Kidney tubule cell (primary cell): Measurements from ENCODE around the gene TUBA1C.
"Not testable (repeated sequence)": the region's sequence is repeated elsewhere in the genome, so short reads cannot be mapped to it uniquely, and the experiment has no call there.

ENCODE experiments used
- DNase-seq: peaks from one replicate; pipeline ENCODE4 v3.0.0-alpha.2; 2018; ENCODE audit warnings: low spot score

Gene TUBA1C

DNA sequence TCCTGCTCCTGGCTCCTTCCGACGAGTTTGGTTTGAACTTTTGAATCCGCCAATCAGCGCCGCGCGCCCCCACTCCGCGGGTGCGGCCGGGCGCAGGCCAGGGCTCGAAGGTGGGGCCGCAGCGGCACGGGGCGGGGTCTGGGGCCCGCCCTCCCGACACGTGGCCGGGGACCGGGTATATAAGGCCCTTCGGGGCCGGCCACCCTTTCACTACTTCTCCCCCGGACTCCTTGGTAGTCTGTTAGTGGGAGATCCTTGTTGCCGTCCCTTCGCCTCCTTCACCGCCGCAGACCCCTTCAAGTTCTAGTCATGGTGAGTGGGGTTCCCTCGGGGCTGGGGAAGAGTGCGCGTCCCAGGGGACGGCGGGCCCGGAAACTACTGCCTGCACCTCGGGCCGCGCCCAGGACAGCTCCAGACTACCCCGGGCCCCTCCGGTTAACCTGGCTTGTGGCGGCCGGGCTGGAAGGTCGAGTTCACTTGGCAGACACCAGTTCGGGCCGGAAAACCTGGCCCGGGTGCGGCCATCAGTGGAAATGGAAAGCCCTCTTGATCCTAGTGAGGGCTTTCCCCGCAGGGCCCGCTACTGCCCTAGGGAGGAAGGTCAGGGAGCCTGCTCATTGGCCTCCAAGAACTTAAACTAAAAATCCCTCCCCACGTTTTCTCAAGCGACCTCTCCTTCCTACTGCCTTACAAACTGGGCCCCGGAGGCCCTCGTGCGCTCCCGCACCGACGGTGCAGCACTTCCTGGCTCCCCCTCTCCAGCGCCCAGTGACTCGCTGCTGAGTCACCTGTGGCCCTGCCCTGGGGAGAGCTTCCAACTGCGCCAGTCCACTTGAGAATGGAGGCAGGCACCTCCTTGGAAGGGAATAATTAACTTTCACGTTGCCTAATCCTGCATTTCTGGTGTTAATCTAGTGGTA is at the start of gene TUBA1C:
Gene TUBA1C (plus strand): TSS at position 210 of the 920 bp plus-strand sequence. CDS start 100 bp downstream, at position 310.
- DNase-seq = peak; percentile 98

DNA sequence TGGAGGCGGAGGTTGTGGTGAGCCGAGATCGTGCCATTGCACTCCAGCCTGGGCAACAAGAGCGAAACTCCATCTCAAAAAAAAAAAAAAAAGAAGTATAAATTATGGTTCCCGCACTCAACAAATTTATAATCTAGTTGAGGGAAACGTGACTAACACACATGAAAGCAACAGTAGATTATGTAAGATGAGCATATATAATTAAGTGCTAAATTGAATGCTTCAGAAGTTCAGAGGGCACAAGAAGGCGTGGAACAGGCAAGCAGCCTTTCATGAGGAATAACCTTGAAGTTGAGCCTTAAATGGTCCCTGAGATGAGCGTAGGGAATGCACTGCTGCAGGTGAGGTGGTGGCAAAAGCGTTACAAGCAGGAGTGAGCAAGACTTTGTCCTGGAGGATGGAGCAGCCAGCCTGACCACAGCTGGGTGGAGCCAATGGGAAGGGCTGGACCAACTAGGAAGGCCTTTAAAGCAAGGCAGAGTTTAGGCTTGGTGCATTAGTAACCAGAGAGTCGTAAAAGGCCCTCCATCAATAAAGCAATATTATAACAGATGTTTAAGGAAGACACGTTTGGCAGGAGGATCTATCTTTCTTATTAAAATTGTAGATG is 45.4 kb upstream of the TUBA1C start:
- DNase-seq = no peak

DNA sequence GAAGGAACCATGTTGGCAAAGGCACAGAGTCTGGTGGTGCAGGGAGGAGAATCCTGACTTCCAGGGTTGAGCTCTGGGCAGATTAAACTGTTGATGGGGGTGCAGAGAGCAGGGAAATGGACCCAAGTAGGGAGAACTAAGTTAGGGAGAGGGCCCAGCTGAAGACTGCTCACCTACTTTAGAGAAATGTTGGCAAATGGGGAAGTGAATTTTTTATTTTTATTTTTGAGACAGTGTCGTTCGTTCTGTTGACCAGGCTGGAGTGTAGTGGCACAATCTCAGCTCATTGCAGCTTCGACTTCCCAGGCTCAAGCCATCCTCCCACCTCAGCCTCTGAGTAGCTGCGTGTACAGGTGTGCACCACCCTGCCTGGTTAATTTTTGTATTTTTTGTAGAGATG is 43.9 kb upstream of the TUBA1C start:
- DNase-seq = no peak

DNA sequence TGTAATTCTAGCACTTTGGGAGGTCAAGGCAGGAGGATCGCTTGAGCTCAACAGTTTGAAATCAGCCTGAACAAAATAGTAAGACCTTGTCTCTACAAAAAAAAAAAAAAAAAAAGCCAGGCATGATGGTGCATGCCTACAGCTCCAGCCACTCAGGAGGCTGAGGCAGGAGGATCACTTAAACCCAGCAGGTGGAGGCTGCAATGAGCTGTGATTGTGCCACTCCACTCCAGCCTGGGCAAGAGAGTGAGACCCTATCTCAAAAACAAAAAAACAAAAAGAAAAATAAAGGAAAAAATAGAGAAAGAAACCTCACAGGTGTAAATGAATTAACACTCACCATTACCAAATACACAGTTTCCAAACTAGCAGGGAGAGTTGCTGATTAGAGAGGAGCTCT is 41.8 kb upstream of the TUBA1C start:
- DNase-seq = no peak

DNA sequence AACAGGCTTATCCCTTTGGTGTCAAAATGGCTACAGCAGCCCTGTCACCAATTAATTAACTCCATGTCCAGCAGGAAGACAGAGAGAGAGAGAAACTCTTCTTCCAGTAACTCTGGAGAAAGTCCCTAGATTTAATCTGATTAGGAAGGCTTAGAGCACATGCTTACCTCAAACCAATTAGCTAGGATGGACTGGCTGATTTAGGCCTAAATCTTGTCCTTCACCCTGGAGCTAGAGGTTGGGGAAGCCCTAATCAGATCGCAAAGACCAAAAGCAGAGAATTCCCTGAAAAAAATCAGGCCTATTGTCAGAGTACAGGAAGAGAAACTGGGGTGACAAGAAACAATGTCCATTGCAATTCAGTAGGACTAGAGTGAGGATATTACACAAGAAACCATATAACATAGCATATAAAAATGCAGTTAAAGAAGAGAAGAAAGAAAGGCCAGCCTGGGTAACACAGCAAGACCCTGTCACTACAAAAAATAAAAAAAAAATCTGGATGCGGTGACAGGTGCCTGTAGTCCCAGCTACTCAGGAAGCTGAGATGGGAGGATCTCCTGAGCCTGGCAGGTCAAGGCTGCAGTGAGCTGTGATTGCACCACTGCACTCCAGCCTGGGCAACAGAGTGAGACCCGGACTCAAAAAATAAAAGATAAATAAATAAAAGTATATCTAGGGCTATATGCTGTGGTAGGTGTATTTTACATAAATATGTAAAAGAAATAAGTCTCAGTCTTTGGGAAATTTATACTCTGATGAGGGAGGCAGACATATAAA is 41.1 kb upstream of the TUBA1C start:
- no peak for DNase-seq

DNA sequence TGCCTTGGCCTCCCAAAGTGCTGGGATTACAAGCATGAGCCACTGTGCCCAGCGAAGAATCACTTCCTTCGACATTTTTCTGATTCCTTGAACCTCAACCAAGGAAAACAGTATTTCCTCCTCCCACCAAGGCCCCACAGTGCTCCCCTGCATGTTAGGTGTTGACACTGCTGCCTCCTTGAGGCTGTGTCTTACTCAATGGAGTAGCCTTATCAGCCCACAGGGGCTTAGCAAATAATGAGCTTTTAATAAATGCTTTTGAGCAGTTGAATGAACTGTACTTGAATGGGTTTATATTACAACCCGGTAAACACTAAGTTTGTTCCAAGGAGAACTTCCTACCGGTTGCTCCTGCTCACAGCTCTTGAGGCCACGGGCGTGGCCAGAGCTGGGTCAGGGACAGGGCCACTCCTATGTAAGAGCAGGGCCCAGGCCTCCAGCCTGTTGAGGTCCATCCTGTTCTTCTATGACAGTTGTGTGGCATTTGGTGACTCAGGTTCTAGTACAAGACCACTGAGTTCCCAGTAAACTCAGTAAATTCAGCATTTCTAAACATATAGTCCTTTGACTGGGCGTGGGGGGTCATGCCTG is 39.2 kb upstream of the TUBA1C start:
- peak; percentile 45 for DNase-seq

DNA sequence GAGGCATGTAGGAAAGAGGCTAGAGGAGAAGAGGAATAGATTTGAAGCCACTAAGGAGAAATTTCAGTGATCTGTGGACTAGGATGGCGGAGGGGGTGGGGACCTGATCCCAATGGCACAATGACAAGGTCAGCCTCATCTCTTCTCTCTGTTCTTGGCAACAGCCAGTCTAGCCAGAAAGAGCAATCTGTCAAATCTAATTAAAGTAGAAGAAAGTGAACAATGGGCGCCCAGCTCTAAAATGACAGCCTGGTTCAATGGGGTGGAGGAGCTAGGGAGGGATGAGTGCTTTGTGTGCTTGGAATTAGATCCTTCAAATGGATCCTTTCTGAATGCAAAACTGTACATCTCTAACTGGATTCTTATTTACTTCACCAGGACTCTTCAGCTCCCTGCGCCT is 37.2 kb upstream of the TUBA1C start:
- no peak for DNase-seq

DNA sequence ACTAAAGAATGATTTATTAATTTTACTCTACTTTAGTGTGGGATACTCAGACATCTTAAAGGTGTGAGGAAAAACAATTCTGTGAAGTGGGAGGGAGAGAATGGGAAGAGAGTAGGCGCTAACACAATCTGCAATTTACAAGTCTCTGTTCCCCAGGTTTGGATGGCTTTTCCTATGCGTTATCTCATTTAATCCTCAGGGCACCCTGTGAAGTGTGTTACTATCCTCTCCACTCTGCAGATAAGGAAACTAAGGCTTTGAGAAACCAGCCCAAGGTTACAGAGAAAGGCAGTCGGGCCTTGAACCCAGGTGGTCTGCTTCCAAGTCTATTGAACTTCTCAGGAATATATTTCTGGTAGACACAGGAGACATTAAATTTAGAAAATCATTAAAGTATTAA is 36.2 kb upstream of the TUBA1C start:
- no peak for DNase-seq

DNA sequence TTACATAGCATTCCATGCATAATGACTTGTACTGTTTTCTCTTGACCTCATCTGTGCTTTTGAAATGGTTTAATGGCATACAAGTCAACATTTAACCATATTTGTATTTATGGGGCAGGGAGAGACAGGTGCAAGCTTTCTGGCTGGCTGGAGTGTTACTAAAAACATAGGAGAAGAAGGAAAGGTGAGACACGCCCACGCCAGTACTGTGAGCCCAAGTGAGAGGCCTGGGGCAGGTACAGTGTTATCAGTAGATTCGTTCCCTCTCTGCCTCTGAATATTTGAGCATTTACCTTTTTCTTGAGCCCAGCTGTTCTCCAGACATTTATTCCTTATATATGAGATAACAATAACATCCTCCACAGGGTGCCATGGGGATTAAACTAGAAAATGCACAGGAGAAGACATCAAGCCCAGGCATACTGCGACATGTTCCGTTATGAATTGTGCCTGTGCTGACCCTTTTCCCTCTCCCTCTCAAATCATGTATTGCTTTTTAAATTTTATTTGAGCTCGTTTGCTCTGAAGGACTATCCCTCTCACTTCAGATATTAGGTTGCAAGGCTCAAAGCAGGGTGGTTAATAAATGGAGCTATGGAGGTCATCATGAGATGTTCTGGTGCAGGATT is 34.6 kb upstream of the TUBA1C start:
- DNase-seq = no peak

DNA sequence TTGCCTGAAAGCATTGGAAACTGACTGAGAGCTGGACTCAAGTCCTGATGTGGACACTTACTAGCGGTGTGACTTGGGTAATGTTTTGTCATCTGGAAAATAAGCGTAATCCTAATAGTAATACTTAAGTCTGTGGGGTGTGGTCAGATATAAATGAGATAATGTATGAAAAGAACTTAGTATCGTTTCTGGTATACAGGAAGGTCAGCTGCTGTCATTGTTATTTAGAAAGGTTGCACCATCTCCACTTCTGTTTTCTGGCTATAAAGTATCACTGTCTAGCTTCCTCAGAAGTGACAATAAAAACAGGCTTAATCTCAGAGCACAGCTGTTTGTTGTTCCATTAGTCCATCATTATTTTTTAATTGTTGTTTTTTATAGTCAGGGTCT is 34.1 kb upstream of the TUBA1C start:
- DNase-seq = no peak

DNA sequence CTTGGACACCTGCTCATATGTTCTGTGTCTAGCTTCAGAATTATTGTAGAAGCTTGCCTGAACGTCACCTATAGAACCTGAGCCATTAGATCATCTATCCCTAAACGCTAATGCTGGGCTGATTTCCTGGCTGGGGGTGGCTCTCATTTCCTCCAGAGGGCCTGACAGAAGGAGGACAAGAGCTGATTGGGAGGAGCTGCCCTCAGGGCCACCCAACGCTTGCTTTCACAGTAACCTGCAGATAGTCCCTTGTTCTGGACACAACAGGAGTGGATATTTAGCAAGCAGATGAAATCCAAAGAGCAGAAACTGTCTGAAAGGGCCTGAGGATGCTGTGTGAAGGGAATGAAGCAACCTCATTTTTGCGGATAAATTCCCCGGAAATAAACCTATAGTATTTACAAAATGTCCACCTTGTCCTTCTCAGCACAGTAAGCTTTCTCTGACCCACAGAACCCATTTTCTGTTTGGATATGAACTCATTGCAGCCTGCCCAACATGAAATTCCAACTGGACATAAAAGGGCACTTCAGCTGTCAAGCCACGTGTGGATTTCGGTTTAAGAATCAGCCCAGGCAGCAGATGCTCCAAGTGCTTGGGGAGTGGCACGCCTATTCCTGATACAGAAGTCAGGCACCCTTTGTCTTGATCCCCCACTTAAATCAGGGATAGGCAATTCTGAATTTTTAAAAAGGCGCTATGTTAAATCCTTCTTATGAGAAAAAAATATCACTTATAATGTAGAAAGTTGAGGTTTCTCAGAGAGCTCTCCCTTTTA is 32.8 kb upstream of the TUBA1C start:
- DNase-seq = no peak

DNA sequence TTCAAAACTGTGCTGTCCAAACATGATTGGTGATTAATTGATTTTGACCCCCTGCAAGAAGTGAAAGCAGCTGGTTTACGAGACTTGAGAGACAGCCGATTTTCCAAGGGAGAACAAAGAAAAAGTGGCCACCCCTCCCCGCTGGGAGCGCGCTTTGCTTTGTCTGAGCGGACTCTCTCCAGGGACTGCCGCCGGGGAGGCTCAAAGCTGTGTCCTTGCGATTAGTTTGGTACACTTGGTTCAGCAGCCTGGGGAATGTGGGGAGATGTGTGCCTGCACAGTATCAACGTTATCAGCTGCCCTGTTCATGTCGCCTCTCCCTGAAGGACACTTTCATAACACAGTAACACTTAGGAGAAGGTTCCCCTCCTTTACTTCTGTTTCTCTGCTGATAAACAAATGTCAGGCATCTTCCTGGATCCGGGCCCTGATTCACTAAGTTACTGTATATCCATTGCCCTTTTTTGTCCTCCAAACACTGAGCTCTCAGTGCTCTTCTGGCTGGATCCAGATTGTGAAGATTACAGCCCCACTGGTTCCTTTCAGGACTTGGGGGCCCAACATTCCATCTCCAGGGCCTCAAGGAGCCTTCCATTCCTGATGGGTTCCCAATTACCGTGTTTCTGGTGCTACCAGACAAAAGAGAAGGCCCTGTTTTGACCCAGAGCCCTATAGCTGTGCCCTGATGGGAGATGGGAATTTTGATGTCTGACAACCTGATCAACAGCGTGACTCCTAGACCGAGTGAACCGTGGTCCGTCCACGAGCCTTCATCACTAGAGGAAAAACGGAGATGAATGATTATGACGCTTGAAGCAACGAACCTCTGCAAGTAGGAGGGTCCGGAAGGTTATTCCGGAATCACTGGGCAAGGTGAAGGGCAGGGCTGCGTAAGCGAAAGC is 31.7 kb upstream of the TUBA1C start:
- DNase-seq = peak; percentile 14

DNA sequence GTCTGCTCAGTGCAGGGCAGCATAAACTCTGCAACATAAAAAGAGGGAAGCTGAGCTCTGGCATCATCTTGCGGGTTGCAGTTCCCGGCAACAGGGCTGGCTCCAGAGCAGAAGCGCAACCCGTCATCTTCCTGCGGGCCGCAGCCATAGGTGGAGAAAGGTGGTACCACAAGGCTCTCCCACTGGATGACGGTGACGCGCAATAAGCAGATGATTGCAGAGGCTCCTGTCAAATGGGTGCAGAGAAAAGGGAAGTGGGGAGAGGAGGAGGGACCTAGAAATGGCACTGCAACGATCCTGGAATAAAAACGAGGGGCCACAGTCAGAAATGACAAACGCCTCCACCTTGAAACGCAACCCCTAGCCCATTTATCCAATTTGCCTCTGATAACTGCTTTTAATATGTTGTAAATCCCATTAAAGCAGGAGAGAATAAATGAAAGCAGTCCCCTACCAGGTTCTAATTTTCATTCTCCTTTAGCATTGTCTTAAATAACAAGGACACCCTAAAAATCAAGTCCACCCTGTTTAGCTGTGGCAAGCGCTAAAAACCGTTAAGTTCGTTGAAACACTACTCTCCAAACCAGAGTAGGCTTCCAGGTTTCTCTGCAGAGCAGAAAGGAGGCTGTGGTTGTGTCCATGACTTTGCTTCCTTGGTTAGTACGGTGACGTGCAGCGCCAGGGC is 30.9 kb upstream of the TUBA1C start:
- DNase-seq = no peak

DNA sequence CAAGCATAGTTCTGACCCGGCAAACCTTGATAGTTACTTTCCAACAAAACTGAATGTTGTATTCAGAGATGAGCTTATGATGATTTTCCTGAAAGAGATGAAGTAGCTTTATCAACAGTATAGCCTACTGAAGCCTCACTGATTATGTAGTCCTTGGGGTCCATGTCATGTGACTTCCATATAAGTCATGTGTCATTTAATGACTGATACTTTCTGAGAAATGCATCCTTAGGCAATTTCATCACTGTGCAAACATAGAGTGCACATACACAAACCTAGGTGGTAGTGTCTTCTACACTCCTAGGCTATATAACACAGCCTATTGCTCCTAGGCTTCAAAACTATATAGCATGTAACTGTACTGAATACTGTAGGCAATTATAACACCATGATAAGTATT is 28.5 kb upstream of the TUBA1C start:
- DNase-seq = no peak

DNA sequence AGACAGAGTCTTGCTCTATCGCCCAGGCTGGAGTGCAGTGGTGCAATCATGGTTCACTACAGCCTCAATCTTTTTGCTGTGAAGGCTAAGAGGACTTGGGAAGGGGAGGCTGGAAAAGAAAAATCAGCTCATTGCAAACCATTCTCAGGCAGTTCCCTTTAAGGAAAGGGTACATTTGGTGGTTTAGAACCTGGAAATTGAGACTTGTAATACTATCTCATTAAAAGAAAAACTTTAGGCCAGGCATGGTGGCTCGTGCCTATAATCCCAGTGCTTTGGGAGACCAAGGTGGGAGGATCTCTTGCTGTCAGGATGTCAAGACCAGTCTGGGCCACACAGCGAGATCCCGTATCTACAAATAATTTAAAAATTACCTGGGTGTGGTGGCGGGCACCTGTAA is 21.3 kb upstream of the TUBA1C start:
- DNase-seq = no peak

DNA sequence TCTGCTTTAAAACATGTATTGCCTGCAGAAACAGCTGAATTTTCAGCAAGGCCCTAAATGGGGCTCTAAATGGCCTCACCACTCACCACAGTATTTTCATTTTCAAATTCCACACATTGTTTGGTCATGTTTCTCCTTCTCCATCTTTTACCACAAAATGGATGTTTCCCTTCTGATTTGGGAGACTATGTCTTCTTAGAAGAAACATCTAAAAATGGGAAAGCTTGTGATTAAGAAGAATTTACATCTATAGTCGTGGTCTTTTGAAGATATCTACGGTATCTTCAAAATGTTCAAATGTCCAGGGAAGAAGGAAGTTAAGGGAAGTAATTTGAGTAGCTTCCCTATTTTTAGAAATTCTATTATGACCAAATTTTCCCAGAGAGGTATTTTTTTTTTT is 20.7 kb upstream of the TUBA1C start:
- DNase-seq = peak; percentile 30

DNA sequence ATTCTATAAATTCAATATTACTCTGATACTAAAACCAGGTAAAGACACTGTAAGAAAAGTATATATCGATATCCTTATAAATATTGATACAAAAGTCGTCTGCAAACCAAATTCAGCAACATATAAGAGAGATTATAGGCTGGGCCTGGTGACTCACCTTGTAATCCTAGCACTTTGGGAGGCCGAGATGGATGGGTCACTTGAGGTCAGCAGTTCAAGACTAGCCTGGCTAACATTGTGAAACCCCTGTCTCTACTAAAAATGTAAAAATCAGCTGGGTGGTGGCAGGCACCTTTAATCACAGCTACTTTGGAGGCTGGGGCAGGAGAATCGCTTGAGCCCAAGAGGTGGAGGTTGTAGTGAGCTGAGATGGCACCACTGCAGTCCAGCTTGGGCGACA is 13.5 kb upstream of the TUBA1C start:
- DNase-seq = no peak

DNA sequence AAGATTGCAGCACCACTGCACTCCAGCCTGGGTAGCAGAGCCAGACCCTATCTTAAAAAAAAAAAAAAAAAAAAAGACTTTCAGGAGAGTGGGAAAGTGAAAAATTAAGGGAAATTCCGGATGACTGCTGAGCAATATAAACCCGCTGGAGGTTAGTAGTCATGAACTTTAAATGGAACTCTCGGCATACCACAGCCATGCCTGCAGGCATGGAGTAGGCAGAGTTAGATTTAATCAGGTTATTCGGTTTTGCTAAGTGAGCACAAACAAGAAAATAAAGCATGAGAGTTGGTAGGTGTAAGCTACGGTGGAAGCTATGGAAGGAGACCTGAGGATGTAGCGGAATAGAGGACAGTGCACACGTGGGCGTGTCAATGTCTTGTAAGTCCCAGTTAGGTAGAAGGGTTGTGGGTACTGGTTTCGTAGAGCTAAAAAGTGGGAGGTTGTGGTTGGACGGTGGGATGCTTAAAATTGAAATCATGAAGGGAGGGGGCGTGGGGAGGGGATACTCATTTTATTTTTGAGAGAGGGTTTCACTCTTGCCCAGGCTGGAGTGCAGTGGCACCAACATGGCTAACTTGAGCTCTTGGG is 11.8 kb upstream of the TUBA1C start:
- peak; percentile 72 for DNase-seq

DNA sequence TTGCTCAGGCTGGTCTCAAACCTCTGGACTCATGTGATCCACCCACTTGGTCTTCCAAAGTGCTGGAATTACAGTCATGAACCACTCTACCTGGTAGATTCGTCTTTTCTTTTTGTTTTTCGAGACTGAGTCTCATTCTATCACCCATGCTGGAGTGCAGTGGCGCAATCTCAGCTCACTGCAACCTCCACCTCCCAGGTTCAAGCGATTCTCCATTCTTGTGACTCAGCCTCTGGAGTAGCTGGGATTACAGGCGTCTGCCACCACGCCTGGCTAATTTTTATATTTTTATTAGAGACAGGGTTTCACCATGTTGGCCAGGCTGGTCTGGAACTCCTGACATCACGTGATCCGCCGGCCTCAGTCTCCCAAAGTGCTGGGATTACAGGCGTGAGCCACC is 9.4 kb upstream of the TUBA1C start:
- not testable (repeated sequence) for DNase-seq
